WTC11 (cell line): ENCODE data around the gene PSENEN.

Experiments
- RELA ChIP-seq: sonication (generic); formaldehyde crosslinking; IDR thresholded peaks from 2 replicates; pipeline ENCODE4 v1.8.1; 2022; ENCODE audit warnings: missing genetic modification reagents, mild to moderate bottlenecking, borderline replicate concordance
- TEAD4 ChIP-seq: sonication (generic); formaldehyde crosslinking; IDR thresholded peaks from 2 replicates; pipeline ENCODE4 v1.8.0; 2022; ENCODE audit warnings: mild to moderate bottlenecking, missing genetic modification reagents
- TF ChIP-seq, protein P1 (sequence below): sonication (generic); formaldehyde crosslinking; IDR thresholded peaks from 2 replicates; pipeline ENCODE4 v1.8.0; 2023; ENCODE audit warnings: missing genetic modification reagents, mild to moderate bottlenecking, borderline replicate concordance
- TF ChIP-seq, protein P2 (sequence below): fragments of 200-600 bp; IDR thresholded peaks from 2 replicates; pipeline ENCODE4 v1.8.0; 2022; ENCODE audit warnings: antibody characterized with exemption
- TF ChIP-seq, protein P3 (sequence below): sonication (generic); formaldehyde crosslinking; IDR thresholded peaks from 2 replicates; pipeline ENCODE4 v1.8.1; 2023; ENCODE audit warnings: mild to moderate bottlenecking, missing genetic modification reagents, moderate library complexity
- TF ChIP-seq, protein P4 (sequence below): sonication (generic); formaldehyde crosslinking; IDR thresholded peaks from 2 replicates; pipeline ENCODE4 v1.8.1; 2022; ENCODE audit warnings: low read depth, mild to moderate bottlenecking, moderate library complexity, missing genetic modification reagents, borderline replicate concordance
- TF ChIP-seq, protein P5 (sequence below): sonication (generic); formaldehyde crosslinking; IDR thresholded peaks from 2 replicates; pipeline ENCODE4 v1.8.0; 2022; ENCODE audit warnings: mild to moderate bottlenecking, missing genetic modification reagents
- TF ChIP-seq, protein P6 (sequence below): sonication (generic); formaldehyde crosslinking; conservative IDR thresholded peaks from 2 replicates; pipeline ENCODE4 v1.8.1; 2022; ENCODE audit warnings: mild to moderate bottlenecking, missing genetic modification reagents

DNA sequence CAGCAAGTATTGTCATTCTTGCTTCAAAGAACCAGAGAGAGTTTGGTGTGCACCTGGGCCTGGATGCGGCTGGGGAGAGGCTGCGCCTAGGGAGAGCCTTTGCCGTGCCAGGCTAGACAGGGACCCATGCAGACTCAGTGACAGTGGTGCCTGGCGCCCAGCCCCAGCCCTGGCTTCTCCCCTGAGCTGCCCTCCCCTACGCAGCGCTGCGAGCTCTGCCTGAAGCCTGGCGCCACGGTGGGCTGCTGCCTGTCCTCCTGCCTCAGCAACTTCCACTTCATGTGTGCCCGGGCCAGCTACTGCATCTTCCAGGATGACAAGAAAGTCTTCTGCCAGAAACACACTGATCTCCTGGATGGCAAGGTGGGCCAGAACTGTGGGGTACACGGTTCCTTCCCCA lies 15.7 kb upstream of the PSENEN start:
- TF ChIP-seq, protein P1, sequence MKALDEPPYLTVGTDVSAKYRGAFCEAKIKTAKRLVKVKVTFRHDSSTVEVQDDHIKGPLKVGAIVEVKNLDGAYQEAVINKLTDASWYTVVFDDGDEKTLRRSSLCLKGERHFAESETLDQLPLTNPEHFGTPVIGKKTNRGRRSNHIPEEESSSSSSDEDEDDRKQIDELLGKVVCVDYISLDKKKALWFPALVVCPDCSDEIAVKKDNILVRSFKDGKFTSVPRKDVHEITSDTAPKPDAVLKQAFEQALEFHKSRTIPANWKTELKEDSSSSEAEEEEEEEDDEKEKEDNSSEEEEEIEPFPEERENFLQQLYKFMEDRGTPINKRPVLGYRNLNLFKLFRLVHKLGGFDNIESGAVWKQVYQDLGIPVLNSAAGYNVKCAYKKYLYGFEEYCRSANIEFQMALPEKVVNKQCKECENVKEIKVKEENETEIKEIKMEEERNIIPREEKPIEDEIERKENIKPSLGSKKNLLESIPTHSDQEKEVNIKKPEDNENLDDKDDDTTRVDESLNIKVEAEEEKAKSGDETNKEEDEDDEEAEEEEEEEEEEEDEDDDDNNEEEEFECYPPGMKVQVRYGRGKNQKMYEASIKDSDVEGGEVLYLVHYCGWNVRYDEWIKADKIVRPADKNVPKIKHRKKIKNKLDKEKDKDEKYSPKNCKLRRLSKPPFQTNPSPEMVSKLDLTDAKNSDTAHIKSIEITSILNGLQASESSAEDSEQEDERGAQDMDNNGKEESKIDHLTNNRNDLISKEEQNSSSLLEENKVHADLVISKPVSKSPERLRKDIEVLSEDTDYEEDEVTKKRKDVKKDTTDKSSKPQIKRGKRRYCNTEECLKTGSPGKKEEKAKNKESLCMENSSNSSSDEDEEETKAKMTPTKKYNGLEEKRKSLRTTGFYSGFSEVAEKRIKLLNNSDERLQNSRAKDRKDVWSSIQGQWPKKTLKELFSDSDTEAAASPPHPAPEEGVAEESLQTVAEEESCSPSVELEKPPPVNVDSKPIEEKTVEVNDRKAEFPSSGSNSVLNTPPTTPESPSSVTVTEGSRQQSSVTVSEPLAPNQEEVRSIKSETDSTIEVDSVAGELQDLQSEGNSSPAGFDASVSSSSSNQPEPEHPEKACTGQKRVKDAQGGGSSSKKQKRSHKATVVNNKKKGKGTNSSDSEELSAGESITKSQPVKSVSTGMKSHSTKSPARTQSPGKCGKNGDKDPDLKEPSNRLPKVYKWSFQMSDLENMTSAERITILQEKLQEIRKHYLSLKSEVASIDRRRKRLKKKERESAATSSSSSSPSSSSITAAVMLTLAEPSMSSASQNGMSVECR: no peak
- TF ChIP-seq, protein P2, sequence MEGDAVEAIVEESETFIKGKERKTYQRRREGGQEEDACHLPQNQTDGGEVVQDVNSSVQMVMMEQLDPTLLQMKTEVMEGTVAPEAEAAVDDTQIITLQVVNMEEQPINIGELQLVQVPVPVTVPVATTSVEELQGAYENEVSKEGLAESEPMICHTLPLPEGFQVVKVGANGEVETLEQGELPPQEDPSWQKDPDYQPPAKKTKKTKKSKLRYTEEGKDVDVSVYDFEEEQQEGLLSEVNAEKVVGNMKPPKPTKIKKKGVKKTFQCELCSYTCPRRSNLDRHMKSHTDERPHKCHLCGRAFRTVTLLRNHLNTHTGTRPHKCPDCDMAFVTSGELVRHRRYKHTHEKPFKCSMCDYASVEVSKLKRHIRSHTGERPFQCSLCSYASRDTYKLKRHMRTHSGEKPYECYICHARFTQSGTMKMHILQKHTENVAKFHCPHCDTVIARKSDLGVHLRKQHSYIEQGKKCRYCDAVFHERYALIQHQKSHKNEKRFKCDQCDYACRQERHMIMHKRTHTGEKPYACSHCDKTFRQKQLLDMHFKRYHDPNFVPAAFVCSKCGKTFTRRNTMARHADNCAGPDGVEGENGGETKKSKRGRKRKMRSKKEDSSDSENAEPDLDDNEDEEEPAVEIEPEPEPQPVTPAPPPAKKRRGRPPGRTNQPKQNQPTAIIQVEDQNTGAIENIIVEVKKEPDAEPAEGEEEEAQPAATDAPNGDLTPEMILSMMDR: no peak
- TF ChIP-seq, protein P3, sequence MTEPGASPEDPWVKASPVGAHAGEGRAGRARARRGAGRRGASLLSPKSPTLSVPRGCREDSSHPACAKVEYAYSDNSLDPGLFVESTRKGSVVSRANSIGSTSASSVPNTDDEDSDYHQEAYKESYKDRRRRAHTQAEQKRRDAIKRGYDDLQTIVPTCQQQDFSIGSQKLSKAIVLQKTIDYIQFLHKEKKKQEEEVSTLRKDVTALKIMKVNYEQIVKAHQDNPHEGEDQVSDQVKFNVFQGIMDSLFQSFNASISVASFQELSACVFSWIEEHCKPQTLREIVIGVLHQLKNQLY (CRISPR knock-in tag): no peak
- TF ChIP-seq, protein P4, sequence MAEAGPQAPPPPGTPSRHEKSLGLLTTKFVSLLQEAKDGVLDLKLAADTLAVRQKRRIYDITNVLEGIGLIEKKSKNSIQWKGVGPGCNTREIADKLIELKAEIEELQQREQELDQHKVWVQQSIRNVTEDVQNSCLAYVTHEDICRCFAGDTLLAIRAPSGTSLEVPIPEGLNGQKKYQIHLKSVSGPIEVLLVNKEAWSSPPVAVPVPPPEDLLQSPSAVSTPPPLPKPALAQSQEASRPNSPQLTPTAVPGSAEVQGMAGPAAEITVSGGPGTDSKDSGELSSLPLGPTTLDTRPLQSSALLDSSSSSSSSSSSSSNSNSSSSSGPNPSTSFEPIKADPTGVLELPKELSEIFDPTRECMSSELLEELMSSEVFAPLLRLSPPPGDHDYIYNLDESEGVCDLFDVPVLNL: no peak
- TF ChIP-seq, protein P5, sequence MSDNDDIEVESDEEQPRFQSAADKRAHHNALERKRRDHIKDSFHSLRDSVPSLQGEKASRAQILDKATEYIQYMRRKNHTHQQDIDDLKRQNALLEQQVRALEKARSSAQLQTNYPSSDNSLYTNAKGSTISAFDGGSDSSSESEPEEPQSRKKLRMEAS (CRISPR knock-in tag): no peak
- TF ChIP-seq TEAD4 (CRISPR knock-in tag): no peak
- TF ChIP-seq, protein P6, sequence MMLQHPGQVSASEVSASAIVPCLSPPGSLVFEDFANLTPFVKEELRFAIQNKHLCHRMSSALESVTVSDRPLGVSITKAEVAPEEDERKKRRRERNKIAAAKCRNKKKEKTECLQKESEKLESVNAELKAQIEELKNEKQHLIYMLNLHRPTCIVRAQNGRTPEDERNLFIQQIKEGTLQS (CRISPR knock-in tag): no peak
- no peak for TF ChIP-seq RELA (CRISPR knock-in tag)
